ENCODE results near the gene RPL19.
"Not testable (repeated sequence)": the region's sequence is repeated elsewhere in the genome, so short reads cannot be mapped to it uniquely, and the experiment has no call there.

RPL19 gene
- total RNA-seq: 1,381 to 1,583 reads per million in 2 donors

- DNase-seq: peak; percentile 55
These were observed at the start of gene RPL19 for GRCh38 chr17:39200070-39200879. Gene RPL19 (plus strand): TSS chr17:39200283. CDS start chr17:39200345, 62 bp downstream.

- DNase-seq: no peak
These were observed 49.3 kb upstream of the RPL19 start for GRCh38 chr17:39150795-39151149.

- no peak for DNase-seq
These were observed 48.7 kb upstream of the RPL19 start, which contains the start of gene PLXDC1 for GRCh38 chr17:39151150-39151942. Gene PLXDC1 (minus strand): TSS chr17:39151637. CDS start chr17:39151437, 200 bp downstream.

DNA sequence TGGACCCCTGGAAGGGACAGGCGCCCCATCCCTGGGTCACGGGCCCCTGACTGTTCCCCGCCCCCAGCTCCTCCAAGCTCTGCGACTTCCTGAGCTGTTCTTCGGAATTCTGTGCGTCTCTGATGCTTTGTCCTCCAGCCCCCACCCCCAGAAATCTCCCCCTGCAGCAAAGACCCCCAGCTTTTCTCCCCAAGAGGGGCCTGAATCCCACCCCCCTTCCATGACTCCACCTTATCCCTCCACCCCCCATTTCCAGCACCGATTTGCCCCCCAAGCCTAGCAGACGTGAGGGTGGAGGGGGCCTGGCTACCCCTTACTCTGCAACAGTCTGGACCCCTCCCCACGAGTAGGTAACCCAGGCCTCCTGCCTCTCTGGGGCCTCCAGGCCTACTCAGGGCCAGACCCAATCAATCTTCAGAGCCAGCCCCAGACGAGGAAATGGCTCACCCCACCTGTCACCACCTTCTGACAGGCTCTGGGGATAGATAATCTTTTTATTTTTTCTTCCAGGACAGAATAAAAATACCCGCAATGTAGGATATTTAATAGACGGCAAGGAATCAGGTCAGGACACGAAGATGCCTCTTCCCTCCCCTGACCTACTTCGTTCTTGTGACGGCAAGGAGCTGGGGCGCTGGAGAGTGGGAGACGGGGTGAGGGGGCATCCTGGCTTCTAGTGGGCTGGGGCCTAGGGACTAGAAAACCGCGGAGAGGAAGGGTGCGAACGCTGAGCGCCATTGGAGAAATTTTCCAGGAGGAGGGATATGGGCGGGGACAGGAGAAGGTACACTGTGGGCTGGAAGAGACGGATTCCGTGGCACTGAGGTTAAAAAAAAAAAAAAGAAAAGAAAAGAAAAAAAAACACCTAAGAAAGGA lies 47.9 kb upstream of the RPL19 start:
- no peak for DNase-seq

GRCh38 chr17:39153599-39154051 lies 46.5 kb upstream of the RPL19 start:
- peak; percentile 67 for DNase-seq

- DNase-seq: no peak
These were observed 44.4 kb upstream of the RPL19 start for GRCh38 chr17:39155654-39156053.

DNA sequence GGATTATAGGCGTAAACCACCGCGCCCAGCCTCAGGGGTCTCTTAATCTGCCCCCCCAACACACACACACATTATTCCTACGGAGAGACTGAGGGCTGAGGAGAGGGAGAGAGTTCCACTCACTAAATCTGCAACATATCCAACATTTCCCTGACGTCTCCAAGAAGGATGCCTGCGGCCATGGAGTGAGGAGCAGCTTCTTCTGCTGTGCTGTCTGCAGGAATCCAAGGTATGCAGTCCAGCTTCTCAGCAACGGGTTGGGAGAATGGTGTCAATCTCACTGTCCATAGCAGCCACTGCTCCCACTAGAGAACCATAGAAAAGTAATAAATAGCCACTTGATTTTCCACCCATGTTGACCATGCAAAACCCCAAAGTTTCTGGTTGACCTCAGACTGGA lies 43.6 kb upstream of the RPL19 start:
- no peak for DNase-seq

- no peak for DNase-seq
These were observed 41.5 kb upstream of the RPL19 start for GRCh38 chr17:39158623-39159022.

DNA sequence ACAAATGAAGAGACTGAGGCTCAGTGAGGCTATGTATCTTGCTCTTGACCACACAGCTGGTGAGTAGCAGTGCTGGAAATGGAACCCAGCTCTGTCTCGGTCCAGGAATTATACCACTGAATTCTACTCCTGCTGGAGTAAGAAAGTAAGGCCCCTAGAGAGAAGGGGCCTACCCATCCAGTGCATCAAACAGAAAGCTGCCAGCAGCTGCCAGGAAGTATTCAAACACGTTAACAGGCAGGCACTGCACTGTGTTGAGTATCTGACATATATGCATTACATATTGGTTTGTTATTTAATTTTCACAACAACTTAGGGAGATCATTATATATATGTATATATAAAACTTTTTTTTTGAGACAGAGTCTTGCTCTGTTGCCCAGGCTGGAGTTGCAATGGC lies 38.1 kb upstream of the RPL19 start:
- DNase-seq: no peak

GRCh38 chr17:39164675-39165143 lies 35.4 kb upstream of the RPL19 start:
- DNase-seq: no peak

- no peak for DNase-seq
These were observed 34.8 kb upstream of the RPL19 start for GRCh38 chr17:39165178-39165840.

- DNase-seq: no peak
These were observed 34.2 kb upstream of the RPL19 start, which contains the start of gene ARL5C for GRCh38 chr17:39165841-39166349. Gene ARL5C (minus strand): TSS chr17:39166161. CDS start chr17:39165760, 401 bp downstream.

- no peak for DNase-seq
These were observed 33.4 kb upstream of the RPL19 start for GRCh38 chr17:39166437-39167335.

- DNase-seq: no peak
These were observed 32.6 kb upstream of the RPL19 start for GRCh38 chr17:39167476-39167875.

DNA sequence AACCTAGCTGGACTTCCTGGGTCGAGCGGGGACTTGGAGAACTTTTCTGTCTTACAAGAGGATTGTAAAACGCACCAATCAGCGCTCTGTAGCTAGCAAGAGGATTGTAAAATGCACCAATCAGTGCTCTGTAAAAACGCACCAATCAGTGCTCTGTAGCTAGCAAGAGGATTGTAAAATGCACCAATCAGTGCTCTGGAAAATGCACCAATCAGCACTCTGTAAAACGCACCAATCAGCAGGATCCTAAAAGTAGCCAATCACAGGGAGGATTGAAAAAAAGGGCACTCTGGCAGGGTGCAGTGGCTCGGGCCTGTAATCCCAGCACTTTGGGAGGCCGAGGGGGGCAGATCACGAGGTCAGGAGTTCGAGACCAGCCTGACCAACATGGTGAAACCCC lies 31.6 kb upstream of the RPL19 start:
- not testable (repeated sequence) for DNase-seq

DNA sequence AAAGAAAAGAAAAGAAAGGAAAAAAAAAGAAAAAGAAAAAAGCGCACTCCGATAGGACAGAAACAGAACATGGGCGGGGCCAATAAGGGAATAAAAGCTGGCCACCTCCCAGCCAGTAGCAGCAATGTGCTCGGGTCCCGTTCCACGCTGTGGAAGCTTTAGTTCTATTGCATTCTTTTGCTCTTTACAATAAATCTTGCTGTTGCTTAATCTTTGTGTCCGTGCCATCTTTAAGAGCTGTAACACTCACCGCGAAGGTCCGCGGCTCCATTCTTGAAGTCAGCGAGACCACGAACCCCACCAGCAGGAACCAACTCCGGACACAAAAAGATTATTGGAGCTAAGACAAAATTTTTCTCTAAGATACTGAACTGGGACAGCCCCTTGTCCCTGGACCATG lies 31.0 kb upstream of the RPL19 start:
- no peak for DNase-seq

DNA sequence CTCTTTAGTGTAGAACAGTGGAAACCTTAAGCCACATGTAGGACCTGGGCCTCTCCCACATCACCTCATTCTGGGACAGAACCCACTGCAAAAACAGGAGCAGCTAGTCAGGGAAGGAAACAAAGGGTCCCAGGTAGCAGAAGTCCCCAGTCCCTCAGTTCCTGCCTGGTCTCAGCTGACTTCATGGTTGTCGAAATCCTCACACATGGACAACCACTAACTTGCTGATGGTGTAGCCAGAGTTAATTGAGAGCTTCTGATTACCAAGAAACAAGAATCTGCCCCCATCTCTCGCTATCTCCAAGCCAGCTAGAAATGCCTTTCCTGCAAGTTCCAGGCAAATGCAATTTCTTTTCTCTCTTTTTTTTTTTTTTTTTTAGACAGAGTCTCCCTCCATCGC lies 30.6 kb upstream of the RPL19 start:
- DNase-seq: no peak

DNA sequence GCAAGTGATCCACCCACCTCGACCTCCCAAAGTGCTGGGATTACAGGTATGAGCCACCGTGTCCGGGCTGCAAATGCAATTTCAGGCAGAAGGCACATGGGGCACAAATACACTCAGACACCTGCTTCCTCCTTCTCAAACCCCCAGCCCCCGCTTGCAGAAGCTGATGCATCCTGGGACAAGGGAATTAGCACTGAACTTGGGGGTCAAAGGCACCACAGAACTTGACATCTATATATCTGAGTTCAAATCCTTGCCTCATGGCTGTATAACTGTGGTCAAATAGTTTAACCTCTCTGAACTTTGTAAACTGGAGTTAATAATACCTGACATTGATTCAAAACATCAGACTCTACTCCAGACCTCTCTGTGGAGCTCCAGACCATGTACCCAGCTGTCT lies 30.0 kb upstream of the RPL19 start:
- DNase-seq: no peak

GRCh38 chr17:39170558-39170957 lies 29.5 kb upstream of the RPL19 start:
- DNase-seq: no peak

DNA sequence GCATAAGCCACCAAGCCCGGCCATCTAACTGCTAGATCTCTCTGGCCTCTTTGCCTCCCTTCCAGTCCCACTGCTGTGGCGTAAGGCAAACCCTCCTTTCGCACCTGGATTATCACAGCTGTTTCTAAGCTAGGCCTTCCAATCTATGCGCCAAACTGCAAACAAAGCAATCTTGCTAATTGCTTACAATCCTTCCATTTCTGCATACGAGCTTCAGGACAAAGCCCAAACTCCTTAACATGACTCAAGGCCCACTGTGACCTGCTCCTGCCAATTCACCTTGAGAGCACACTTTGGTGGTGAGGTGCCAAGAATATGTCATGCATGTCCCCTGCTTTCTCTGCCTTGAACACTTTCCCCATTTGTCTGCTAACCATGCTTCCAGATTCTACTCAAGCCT lies 28.1 kb upstream of the RPL19 start:
- DNase-seq: no peak

GRCh38 chr17:39173080-39173479 lies 27.0 kb upstream of the RPL19 start:
- no peak for DNase-seq

Data from activated gamma-delta T cell (primary cell).